ENCODE data around the gene FOCAD.

The FOCAD gene

DNA sequence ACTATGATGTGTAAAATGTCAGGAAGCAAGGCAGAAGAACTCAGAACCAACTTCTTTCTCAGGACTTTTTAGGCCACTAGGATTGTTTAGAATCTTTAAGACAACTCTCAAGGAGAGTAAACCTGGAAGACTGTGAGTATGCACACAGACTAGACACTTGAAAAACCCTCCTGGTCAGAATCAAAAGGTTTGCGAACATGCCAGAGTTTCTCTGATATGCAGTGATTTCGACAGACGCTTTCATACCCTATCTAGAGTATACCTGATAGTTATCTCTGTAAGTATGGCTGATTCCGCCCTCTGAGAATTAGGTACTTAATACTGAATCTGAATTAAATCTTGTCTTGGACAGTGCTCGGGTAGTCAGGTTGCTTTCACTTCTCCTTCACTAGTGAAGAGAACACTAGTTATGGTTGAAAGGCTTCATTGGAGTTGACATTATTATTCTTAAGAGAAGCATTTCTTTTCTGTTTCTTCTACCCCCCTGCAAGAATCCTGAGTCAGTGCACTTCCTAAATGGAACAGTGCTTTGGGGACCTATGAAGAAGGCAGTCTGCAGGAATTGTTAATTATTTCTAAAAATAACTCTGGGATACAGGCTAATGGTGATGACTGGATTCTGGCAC is 189.3 kb downstream of the FOCAD start:
- no peak for DNase-seq (ENCODE audit: low spot score)

DNA sequence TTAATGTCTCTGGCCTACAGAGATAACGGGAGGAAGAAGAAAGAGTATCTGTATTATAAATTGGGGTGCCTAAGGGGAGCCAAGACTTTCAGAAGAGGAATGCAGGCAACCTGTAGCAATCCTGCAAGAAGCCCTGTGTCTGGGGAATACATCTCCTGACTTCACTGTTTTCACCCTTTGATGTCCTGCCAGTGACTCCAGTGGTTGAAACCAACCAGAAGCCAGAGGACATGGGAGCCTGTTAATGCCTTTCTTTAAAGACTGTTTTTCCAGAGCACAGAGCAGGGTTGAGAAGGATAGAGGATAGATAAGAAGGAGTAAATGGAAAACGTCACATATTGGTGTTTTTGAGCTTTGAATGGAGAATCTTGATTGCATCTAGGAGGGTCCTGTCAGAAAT is 196.2 kb downstream of the FOCAD start:
- DNase-seq (ENCODE audit: low spot score): no peak

DNA sequence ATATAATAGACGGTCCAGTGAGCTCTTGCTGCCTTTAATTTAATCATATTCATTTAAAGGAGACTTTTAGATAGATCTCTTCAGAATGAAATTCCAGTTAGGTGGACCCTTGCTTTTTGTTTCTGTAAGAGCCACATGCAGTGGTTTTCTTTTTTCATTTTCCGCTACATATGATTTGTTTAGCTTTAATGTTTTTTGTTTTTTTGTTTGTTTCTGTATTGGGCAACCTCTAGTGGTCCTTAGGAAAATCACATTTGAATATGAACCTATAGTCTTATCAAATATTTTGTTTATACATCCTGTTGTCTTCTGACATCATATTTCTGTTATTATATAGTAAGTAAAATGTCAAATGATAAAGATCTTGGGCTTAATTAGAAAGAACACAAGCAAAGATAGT is 196.6 kb downstream of the FOCAD start:
- DNase-seq (ENCODE audit: low spot score): no peak

DNA sequence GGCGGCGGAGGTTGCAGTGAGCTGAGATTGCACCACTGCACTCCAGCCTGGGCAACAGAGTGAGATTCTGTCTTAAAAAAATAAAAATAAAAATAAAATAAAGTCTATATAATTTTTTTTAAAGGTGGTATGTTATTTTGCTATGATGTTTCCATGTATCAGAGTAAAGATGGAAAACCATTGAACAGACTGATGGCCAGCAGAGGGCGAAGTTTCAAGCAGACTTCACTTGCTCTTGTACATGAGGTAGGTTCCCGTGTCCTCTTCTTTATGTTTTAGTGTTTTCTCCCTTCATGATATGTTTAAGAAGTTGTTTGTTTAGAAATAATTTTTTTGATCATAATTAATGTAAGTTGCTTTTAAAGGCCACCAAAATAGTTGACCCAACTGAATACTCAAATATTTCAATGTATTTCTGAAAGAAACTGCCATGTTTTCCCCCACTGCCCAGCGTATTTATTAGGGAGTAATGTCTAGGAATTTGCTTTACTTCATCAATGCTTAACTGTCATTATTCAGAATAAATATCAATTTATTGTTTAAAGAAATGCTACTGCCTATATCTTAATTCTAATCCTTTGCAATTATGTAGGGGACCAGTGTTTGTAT is 201.0 kb downstream of the FOCAD start:
- peak; percentile 38 for DNase-seq (ENCODE audit: low spot score)

DNA sequence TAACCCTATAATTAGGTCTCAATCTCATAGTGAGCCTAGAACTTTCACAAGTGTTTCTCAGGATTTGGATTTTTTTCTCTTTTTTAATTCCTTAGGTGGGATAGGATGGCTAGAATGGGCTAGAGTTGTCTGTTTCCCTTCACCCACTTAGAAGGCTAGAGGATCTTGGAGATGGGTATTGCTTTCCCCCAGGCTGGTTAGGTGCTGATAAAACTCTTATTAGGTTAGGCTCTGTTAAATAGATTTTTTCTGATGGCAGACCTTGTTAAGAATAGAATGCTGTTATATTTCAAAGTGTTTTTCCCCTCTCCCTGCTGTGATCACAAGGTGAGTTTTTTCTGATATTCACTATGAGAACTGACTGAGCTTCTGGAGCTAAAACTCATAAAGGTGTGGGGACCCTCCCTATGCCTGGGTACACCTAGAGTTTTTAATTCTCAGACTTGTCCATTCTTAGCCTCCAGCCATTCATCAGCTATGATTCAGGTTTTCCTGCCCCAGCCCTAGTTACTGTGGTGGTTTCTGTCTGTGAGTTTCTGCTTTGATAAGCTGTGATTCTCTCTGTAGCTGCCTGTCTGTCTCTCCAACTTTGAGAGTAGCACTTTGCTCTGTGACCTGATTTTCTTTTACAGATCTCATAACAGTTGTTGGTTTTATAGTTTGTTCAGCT is 215.0 kb downstream of the FOCAD start:
- no peak for DNase-seq (ENCODE audit: low spot score)

DNA sequence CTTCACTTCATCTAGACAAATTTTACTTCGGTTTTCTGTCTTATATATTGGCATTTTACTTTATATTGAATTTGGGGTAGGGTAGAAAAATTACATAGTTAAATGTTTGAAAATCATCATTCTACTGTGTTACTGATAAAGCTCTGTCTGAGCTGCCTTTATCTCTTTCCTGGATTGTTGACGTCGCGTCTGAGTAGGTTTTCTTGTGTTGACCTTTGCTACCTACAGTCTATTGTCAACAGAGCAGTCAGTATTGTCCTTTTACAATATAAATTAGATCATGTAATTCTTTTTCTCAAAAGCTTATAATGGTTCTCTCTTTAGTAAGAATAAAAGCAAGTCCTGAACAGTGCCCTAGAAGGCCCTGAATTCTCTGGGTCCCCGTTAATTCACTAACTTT is 219.2 kb downstream of the FOCAD start:
- no peak for DNase-seq (ENCODE audit: low spot score)

DNA sequence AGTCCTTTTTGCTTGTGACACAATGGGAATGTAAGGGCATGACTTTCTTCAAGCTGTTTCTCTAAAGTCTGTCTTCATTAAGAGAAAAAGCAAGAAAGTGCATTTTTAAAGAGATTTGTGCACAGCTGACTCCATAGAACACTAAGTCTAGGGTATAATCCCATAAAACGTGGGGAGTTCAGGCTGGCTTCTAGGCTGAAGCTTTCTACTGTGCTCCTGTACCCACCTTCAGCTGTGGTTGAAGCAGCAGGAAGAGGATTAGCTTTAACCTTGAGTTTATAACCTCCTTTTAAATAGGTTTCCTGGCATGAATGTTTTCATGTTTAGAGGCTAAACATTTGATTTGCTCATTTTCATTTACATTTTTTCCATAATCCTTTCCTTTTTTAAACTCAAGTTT is 220.9 kb downstream of the FOCAD start:
- DNase-seq (ENCODE audit: low spot score): no peak

DNA sequence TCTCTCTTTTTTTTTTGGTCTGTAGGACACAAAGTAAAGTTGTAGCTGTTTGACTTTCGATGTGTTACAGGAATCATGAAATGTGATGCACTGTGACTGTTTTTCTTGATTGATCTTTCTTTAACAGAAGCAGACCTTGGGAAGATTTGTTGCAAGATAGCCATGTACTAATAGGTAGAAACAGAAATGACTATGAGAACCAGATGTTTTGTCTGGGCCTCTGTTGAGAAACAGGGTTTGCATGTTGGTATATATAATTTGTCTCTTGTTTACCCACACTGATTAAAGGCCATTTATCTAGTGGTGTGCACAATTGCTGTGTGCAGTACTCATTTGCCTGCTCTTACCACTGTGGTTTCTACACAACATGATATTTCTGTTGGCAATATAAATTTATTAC is 222.3 kb downstream of the FOCAD start:
- DNase-seq (ENCODE audit: low spot score): no peak

DNA sequence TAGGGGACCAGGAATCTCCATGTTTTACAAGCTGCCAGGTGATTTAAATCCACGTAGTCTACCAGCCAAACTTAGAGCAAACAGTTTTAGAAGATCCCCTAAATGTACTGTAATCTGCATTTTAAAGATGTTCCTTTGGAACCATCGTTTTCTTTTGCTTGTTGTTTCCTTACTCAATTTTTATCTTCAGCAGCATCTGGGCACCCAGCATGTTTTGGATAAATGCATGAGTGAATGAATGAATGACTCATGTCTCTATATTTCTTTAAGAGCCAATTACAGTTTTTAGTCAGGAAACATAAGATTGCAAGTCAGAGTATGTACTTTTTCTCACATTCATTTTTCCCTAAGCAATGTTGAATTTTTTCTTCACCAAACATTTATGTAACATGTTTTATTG is 224.4 kb downstream of the FOCAD start:
- no peak for DNase-seq (ENCODE audit: low spot score)

DNA sequence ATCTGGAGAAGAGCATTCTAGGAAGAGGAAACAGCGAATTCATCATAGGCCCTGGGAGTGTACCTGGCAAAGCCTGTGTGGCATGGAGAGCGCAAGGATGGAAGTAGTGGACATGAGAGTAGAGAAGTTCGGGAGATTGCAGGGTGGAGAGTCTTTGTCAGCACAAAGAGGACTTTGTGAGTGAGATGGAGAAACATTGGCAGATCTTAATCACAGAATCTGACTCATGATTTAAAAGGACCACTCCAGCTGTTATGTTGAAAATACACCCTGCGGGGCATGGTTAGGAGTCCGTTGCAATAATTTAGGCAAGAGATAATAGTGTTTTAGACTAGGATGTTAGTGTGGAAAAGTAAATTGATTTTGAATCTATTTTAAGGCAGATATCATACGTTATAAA is 230.5 kb downstream of the FOCAD start:
- DNase-seq (ENCODE audit: low spot score): no peak

DNA sequence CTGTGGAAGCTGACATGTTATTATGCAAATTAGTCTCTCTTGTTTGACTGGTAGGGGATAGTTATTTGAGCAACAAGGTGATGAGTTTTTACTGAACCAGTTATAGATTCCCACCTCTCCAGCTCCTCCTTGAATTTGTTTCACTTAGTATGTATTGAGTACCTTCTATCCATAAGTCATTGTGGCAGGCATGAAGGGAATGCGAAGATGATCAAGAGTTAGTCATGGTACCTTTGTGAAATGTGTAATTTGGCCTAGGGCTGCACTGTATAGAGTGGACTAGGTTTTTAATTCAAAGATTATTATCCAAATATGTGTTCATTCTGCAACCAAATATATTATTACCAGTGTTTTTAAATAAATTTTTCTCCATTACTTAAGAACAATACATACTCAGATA is 237.3 kb downstream of the FOCAD start:
- DNase-seq (ENCODE audit: low spot score): no peak

DNA sequence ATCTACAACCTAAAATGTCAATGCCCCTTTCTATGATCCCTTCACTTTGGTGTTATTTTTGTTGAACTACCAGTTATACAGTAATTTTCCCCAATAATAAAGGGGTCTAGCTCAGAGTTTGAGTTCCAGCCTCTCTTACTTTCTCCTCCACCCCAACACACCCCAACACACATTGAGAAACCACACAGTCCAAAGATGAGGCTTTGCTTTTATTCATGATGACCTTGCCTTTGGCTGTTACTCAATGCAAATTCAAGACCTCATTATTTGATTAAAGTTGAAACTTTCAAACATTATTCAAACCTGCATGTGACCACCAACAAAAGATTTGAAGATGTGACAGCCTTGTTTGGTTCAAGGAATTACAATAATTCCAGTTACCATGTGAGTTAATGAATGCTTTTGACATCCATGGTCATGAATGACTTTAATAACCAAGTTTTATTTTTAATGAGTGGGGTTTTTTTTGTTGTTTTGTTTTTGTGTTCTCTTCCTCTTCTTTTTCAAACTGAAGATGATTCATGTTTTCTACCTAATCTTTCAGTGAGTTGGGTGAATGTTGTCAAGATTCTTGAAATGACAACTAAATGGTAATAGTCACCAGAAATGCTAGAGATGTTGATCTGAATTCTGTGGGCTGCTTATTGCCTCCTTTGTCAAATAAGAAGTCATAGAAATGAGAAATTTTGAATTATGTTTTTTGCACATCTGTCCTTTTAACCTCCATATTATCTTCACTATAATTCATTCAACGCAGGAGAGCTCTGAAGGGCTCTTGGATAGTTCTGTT is 241.4 kb downstream of the FOCAD start:
- no peak for DNase-seq (ENCODE audit: low spot score)

DNA sequence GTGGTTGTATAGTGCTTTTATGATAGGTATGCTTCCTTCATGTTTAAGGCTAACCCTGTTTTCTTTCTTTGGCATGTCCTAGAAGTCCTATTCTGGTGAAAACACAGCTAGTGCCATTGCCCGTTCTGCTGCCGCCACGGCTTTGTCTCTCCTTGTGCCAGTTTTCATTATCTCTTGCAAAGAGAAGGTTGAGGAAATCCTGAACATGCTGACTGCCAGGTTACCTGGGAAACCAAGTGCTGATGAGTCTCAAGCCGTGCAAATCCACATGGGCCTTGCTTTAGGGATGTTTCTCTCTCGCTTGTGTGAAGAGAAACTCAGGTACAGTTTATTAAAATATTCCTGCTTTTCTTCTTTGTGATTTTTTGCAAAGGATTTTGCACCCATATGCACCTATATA is 245.2 kb downstream of the FOCAD start:
- no peak for DNase-seq (ENCODE audit: low spot score)

DNA sequence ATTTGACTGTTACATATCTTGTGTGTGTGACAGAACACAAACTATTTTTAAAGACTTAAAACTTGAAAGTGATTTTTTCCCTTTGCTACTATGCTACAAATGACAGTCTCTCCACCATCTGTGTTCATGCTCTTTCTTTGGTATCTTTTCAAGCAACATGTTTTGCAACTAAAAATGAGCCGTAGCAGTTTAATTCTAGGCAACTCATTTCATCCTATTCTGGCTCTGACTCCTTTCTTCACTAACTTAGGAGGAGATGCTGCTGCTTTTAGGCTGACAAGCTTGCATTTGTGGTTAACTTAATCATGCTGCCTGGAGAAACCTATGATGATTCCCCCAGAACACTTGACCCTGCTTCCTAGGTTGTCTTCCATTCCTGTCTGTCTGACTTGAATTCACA is 246.8 kb downstream of the FOCAD start:
- DNase-seq (ENCODE audit: low spot score): no peak

DNA sequence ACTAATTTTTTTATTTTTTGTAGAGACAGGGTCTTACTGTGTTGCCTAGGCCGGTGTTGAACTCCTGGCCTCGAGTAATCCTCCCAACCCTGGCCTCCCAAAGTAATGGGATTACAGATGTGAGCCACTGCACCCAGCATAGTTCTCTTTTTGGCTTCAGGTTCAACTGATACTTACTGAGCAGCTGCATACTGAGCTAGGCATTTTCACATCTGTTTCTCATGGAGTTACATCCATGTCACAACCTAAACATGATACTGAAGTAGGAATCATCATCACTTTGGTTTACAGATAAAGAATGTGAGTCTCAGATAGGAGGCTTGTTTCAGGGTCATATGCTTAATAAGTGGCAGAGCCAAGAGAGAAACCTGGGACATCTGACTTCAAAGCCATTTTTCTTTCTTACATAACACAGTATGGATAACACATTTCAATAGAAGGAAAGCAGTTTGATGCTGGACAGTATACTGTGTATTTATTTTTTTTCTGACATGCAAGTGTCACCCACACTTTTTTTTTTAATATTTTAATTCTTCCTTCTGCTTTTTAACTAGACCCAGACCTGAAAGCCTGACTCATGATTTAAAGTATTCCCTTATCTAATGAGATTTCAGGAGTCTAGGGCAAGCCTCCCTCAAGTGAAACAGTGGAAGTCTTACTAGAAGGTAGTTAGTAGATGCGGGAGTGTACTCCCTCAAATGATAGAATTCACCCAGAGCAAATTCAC is 256.6 kb downstream of the FOCAD start:
- DNase-seq (ENCODE audit: low spot score): no peak

DNA sequence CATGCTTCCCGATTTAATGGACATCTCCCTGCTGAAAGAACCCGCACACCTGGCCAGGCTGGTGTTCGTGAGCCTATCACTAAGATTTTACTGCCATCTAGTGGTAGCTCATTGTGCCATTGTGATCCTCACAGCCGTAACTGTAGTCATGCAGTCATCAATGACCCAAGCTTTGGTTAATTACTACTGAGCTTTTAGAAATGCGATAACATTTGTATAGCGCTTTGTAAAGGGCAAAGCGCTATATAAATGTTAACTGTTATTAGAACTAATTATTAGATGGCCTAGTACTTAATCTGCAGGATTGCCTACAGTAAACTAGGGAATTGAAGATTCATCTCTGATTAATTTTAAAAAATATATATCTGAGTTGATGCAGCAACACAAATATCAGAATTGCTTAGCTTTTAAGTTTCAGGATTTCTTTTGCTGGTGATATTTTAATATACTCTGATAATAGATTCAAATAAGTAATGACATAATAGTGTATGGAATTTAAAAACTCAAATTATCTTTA is 257.2 kb downstream of the FOCAD start:
- DNase-seq (ENCODE audit: low spot score): peak; percentile 72

DNA sequence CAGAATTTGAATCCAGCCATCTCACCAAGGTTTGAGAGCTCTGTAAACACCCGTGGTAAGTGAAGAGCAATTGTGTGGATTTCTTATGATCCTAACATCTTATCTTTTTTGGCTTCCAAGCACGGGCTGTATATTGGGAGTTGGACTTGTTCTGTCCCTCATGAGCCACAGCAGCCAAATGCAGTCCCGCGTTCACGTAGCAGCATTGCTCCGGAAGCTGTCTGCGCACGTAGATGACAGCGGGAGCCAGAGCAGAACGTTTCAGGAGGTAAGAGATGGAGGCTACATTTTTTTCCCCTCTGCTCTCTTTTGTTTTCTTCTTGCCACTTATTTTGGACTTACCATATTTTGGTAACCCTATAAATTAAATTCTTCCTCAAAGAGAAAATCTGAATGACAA is 260.4 kb downstream of the FOCAD start:
- no peak for DNase-seq (ENCODE audit: low spot score)

DNA sequence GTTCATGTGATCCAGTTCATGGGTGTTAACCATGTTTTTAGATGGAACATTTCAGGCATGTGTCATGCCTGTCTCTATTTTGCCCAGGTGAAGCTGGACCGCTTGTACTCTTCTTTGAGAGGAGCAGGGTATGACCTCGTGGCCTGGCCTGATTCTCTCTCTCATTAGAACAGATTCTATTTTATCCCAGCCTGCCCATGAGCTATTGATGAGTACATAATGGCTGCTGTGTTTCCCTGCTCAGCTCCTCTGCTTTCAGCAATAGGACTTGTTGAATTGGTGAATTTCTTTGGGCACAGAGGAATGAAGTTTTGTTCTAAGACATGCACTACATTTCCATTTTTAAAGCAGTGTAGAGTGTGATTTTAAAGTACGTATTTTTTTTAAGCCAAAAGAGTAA is 261.2 kb downstream of the FOCAD start:
- no peak for DNase-seq (ENCODE audit: low spot score)

DNA sequence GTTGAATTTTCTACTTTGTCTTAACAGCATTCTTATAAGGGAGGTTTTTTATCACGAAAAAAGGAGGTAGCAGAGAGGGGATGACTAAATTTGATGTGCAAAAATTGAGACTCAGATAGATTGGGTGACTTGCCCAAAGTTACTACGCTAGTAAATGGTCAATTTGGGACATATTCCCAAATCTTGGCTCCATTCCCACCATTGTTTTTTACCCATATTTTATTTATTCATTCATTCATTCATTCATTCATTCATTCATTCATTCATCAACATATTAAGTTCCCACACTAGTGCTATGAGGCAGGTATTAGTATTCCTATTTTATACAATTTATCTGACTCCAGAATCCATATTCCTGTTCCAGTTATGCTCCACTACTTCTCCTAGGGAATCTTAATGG is 261.8 kb downstream of the FOCAD start:
- DNase-seq (ENCODE audit: low spot score): no peak

DNA sequence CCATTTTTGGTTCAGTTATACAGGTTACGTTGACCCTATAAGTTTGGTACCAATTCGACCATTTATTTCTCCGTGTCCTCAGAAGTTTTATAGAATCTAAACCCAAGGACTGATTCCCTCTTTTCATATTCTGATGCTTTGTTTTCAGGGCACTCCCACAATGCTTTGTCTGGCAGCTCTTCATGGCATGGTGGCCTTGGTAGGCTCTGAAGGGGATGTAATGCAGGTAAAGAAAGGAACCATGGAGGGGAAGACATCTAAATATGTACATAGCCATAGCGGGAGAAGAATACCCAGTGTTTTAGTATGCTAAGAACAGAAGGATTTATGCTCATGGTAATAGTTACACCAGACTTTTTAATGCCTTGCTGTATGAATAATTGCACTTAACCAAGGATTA is 264.6 kb downstream of the FOCAD start:
- no peak for DNase-seq (ENCODE audit: low spot score)

DNA sequence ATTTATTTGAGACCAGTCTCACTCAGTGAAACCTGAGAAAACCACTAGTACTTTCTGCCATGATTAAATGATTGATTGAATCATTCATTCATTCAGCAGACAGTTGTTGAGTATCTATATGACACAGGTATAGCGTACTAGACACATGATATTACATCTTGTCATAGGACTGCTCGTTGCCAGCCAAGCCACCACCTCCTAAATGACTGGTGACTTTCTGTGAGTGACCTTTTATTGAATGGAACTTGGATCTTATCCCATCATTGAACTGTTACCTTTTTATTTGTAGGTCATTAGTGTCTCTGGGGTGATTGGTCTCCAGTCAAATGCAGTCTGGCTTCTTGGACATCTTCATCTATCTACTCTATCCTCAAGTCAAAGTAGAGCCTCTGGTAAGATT is 266.6 kb downstream of the FOCAD start:
- no peak for DNase-seq (ENCODE audit: low spot score)

Data from CD4-positive, alpha-beta T cell treated with Interleukin-6 at 100 ng/mL for 8 hours (primary cell).